H1 (cell line): ENCODE data around the gene SCN4A. TPM values are rescaled to one million over a fixed set of nuclear protein-coding genes. Genes with fewer than 3 reads are reported as not detected.

ENCODE experiments used
- CTCF ChIA-PET: fragments of 300-600 bp; sonication (Branson Sonifier 250); formaldehyde crosslinking; loops from one replicate; lab custom pipeline; 2021; ENCODE audit not compliant: partially characterized antibody; lab: Charles Lee
- POLR2A ChIA-PET: fragments of 300-600 bp; sonication (Branson Sonifier 250); formaldehyde crosslinking; loops from one replicate; lab custom pipeline; 2021; ENCODE audit warnings: inconsistent platforms; ENCODE audit not compliant: partially characterized antibody; lab: Charles Lee
- DNase-seq, 2 experiments: peaks; one replicate each; pipeline versions ENCODE4 v3.0.0 to v3.0.0-alpha.2; 2010 to 2022; ENCODE audit warnings: low spot score in 2 of 2, low read depth in 1 of 2, mixed read lengths in 1 of 2
- FAIRE-seq: peaks from 2 replicates; lab custom pipeline; 2011; peaks lifted over from hg19 to GRCh38; lab: Jason Lieb, UNC
- H2AFZ ChIP-seq: 2 replicates; pipeline ENCODE4 v1.8.1; 2012; ENCODE audit warnings: low read length, inconsistent platforms
- H2AK5ac ChIP-seq: 2 replicates; pipeline ENCODE4 v1.6.1; 2013; ENCODE audit warnings: low read depth, low read length
- H2BK120ac ChIP-seq: replicated peaks from 2 replicates; pipeline ENCODE3; 2013; ENCODE audit warnings: low read depth, low read length, inconsistent platforms
- H2BK12ac ChIP-seq: 2 replicates; pipeline ENCODE4 v1.6.1; 2013; ENCODE audit warnings: low read depth, low read length
- H2BK15ac ChIP-seq: 2 replicates; pipeline ENCODE4 v1.6.1; 2013; ENCODE audit warnings: low read length
- H2BK20ac ChIP-seq: 2 replicates; pipeline ENCODE4 v1.6.1; 2013; ENCODE audit warnings: low read length
- H2BK5ac ChIP-seq: 2 replicates; pipeline ENCODE4 v1.6.1; 2013; ENCODE audit warnings: low read depth, low read length
- H3K14ac ChIP-seq: 2 replicates; pipeline ENCODE4 v1.6.1; 2013; ENCODE audit warnings: inconsistent platforms; ENCODE audit not compliant: insufficient read length
- H3K18ac ChIP-seq: 2 replicates; pipeline ENCODE4 v1.6.1; 2013; ENCODE audit warnings: low read length; ENCODE audit errors: extremely low read depth
- H3K23ac ChIP-seq: 2 replicates; pipeline ENCODE4 v1.6.1; 2013; ENCODE audit warnings: inconsistent platforms; ENCODE audit not compliant: insufficient read length
- H3K23me2 ChIP-seq: 2 replicates; pipeline ENCODE4 v1.6.1; 2013; ENCODE audit warnings: low read depth, low read length
- H3K27ac ChIP-seq: 2 replicates; pipeline ENCODE4 v1.6.1; 2011; ENCODE audit warnings: low read depth, low read length, inconsistent platforms
- H3K27me3 ChIP-seq, 4 experiments: replicated peaks in 1 of 4; 1 replicate in 1 of 4; 2 replicates in 3 of 4; pipeline versions ENCODE4 v1.6.1 to v1.8.1; 2011 to 2013; ENCODE audit warnings: low read length in 3 of 4, mild to moderate bottlenecking in 3 of 4, inconsistent platforms in 2 of 4, mixed read lengths in 2 of 4, moderate library complexity in 1 of 4; ENCODE audit not compliant: control insufficient read depth in 3 of 4, insufficient read depth in 3 of 4; ENCODE audit errors: extremely low read depth in 1 of 4
- H3K36me3 ChIP-seq, 4 experiments: 2 replicates each; pipeline versions ENCODE4 v1.6.1 to v1.8.1; 2011 to 2013; ENCODE audit warnings: mild to moderate bottlenecking in 4 of 4, low read length in 3 of 4, moderate library complexity in 2 of 4, control low read depth in 1 of 4, inconsistent platforms in 1 of 4; ENCODE audit not compliant: insufficient read depth in 4 of 4, control insufficient read depth in 2 of 4
- H3K4ac ChIP-seq: replicated peaks from 2 replicates; pipeline ENCODE3; 2013; ENCODE audit warnings: low read length, low read depth, mixed read lengths, inconsistent platforms; ENCODE audit not compliant: insufficient read length
- H3K4me1 ChIP-seq, 4 experiments: replicated peaks in 1 of 4; 1 replicate in 1 of 4; 2 replicates in 3 of 4; pipeline versions ENCODE4 v1.6.1 to v1.8.1; 2011 to 2013; ENCODE audit warnings: low read length in 3 of 4, inconsistent platforms in 2 of 4, mixed read lengths in 1 of 4; ENCODE audit not compliant: insufficient read depth in 4 of 4, control insufficient read depth in 3 of 4
- H3K4me2 ChIP-seq, 2 experiments: 2 replicates each; pipeline versions ENCODE4 v1.6.1 to v1.8.1; 2011 to 2013; ENCODE audit warnings: low read depth in 2 of 2, low read length in 2 of 2, control low read depth in 1 of 2, inconsistent platforms in 1 of 2, mild to moderate bottlenecking in 1 of 2; ENCODE audit not compliant: insufficient read depth in 1 of 2
- H3K4me3 ChIP-seq, 4 experiments: fragments of 200-600, 300-600 bp in 1 of 4; sonication (generic), shearing (Covaris generic), sonication (Bioruptor Twin) in 1 of 4; 2 replicates each; pipeline versions ENCODE4 v1.5.1 to v1.8.1; 2011 to 2016; ENCODE audit warnings: low read length in 4 of 4, low read depth in 3 of 4, control low read depth in 2 of 4, inconsistent platforms in 2 of 4, mild to moderate bottlenecking in 2 of 4, mixed read lengths in 1 of 4, moderate library complexity in 1 of 4; ENCODE audit not compliant: insufficient read depth in 2 of 4; ENCODE audit errors: extremely low read depth in 1 of 4
- H3K56ac ChIP-seq: replicated peaks from 2 replicates; pipeline ENCODE3; 2013; ENCODE audit warnings: low read depth, mild to moderate bottlenecking, mixed read lengths, low read length, inconsistent platforms; ENCODE audit not compliant: insufficient read length
- H3K79me1 ChIP-seq: 2 replicates; pipeline ENCODE4 v1.6.1; 2013; ENCODE audit warnings: low read depth, low read length, control low read depth
- H3K79me2 ChIP-seq, 2 experiments: 2 replicates each; pipeline versions ENCODE4 v1.6.1 to v1.8.1; 2012 to 2013; ENCODE audit warnings: low read length in 2 of 2, mild to moderate bottlenecking in 2 of 2, inconsistent platforms in 1 of 2; ENCODE audit not compliant: insufficient read depth in 2 of 2, control insufficient read depth in 1 of 2
- H3K9ac ChIP-seq, 4 experiments: replicated peaks in 1 of 4; 1 replicate in 1 of 4; 2 replicates in 3 of 4; pipeline versions ENCODE4 v1.6.1 to v1.8.1; 2011 to 2013; ENCODE audit warnings: low read depth in 3 of 4, low read length in 3 of 4, control low read depth in 2 of 4, mild to moderate bottlenecking in 2 of 4, moderate library complexity in 2 of 4, inconsistent platforms in 1 of 4; ENCODE audit errors: extremely low read depth in 1 of 4
- H3K9me3 ChIP-seq, 2 experiments: 2 replicates each; pipeline versions ENCODE4 v1.6.1 to v1.8.1; 2012 to 2013; ENCODE audit warnings: mild to moderate bottlenecking in 2 of 2, moderate library complexity in 2 of 2, control low read depth in 1 of 2, inconsistent platforms in 1 of 2, low read depth in 1 of 2, low read length in 1 of 2, mixed read lengths in 1 of 2; ENCODE audit not compliant: insufficient read depth in 2 of 2
- H4K20me1 ChIP-seq, 2 experiments: replicated peaks in 1 of 2; 2 replicates each; pipeline versions ENCODE3 to v1.8.1; 2011 to 2013; ENCODE audit warnings: inconsistent platforms in 2 of 2, low read length in 2 of 2, mild to moderate bottlenecking in 1 of 2; ENCODE audit not compliant: insufficient read depth in 2 of 2, control insufficient read depth in 1 of 2
- H4K5ac ChIP-seq: 2 replicates; pipeline ENCODE4 v1.6.1; 2013; ENCODE audit warnings: low read length, low read depth, mixed read lengths, inconsistent platforms; ENCODE audit not compliant: insufficient read length
- H4K8ac ChIP-seq: 2 replicates; pipeline ENCODE4 v1.8.0; 2013; ENCODE audit warnings: mild to moderate bottlenecking, moderate library complexity, low read length, inconsistent platforms; ENCODE audit not compliant: insufficient read depth; ENCODE audit errors: extremely low read depth
- H4K91ac ChIP-seq: replicated peaks from 2 replicates; pipeline ENCODE3; 2013; ENCODE audit warnings: low read length, mixed read lengths, inconsistent platforms; ENCODE audit not compliant: insufficient read length
- CTCF ChIP-seq, 3 experiments: IDR thresholded peaks; 1 replicate in 2 of 3; 2 replicates in 1 of 3; pipeline versions ENCODE4 v1.5.1 to v1.6.1; 2011; ENCODE audit warnings: low read length in 3 of 3, mild to moderate bottlenecking in 3 of 3, inconsistent platforms in 2 of 3, low read depth in 1 of 3, moderate library complexity in 1 of 3; ENCODE audit not compliant: insufficient read depth in 1 of 3; ENCODE audit errors: control extremely low read depth in 1 of 3
- EGR1 ChIP-seq: IDR thresholded peaks from 2 replicates; pipeline ENCODE4 v1.6.1; 2011; ENCODE audit warnings: low read depth, low read length, borderline replicate concordance
- RAD21 ChIP-seq, 2 experiments: IDR thresholded peaks in 1 of 2; conservative IDR thresholded peaks in 1 of 2; 2 replicates each; pipeline ENCODE4 v1.6.1; 2011; ENCODE audit warnings: low read depth in 2 of 2, low read length in 2 of 2, improper control_type of control experiment in 1 of 2, inconsistent platforms in 1 of 2, mild to moderate bottlenecking in 1 of 2, moderate library complexity in 1 of 2
- WGBS, 2 experiments: shearing (Covaris generic) in 1 of 2; methylation state at CpG; one replicate each; pipeline versions ENCODE4 v1.1.6 to v1.1.7; 2013 to 2015; ENCODE audit warnings: low lambda C conversion rate in 2 of 2, mixed read lengths in 2 of 2, inconsistent platforms in 1 of 2, low coverage in 1 of 2, missing lambda C conversion rate in 1 of 2; ENCODE audit not compliant: insufficient replicate concordance in 2 of 2, insufficient coverage in 1 of 2, insufficient read length in 1 of 2; ENCODE audit errors: extremely low coverage in 1 of 2, missing lambda C conversion rate in 1 of 2; 5-methylcytosine and 5-hydroxymethylcytosine counted together
- polyA plus RNA-seq, 7 experiments: library from polyadenylated mRNA; depleted of rRNA in 3 of 7; stranded (reverse) in 5 of 7; unstranded in 2 of 7; fragments of >200 nt in 5 of 7; fragments of 200-250 nt in 2 of 7; gene quantifications; 1 replicate in 5 of 7; 2 replicates in 1 of 7; 4 replicates in 1 of 7; pipeline versions ENCODE4 v1.2.1 to v1.2.3, GENCODE V29; 2011 to 2013; ENCODE audit warnings: missing spikeins in 2 of 7, mixed read lengths in 2 of 7
- total RNA-seq: library from RNA; stranded (reverse); fragmentation: NEBNext Ultra II Directional; extraction: Animal tissue kit (Norgen Biotek cat#: 25700); gene quantifications from 2 replicates; pipeline ENCODE4 v1.2.1, GENCODE V29; 2021

SCN4A gene
- total and polyA plus RNA-seq, 2 of the 8 experiments (the other 6 are each of a cell fraction or from before 2014, with no cell fraction given): 5.0 to 8.5 TPM

DNA sequence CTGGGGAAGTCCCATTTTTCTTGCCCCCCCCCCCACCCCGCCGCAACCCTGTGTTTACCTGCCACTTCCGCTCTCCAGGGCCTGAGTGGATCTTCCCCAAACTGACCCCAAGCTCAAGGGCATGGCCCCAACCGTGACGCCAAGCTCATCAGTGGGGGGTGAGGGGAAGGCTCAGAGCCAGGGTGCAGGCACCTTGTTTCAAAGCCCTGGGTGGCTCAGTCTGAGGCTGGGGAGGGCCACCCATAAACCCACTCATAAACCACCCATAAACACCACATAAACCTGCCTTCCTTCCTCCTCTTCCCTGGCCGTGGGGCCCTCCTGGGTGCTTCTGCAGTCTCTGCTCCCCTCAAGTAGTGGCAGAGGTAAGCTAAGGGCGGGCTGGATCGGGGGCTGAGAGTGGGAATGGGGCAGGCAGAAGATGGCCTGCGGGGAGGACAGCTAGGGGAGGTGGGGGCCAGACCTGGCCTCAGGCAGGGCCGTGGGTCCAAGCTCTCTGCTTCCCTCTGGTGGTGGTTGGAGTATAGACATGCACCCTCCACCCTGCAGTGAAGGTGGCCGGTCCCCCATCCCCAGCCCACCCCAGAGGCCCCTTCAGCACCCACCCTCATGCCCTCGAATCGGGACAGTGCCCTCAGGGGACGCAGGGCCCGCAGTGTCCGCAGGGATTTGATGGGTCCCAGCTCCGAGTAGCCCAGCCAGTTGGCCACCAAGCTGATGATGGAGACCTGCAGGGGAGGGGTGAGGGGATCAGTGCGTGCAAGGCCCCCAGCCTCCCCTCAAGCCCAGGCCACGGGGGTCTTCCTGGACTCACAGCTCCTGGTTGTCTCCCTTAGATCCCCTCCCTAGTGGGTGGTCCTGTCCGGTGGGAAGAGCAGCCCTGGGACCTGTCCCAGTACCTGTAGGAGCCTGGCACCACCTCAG lies 26.0 kb downstream of the SCN4A start:
- no peak overlapping the region for H4K5ac ChIP-seq
- FAIRE-seq (no peak), DNase-seq (peak in 1 of 2 experiments; percentile 85)
- H3K4me3 ChIP-seq: no peak overlapping the region
- H2BK120ac ChIP-seq: no peak overlapping the region
- H2BK15ac ChIP-seq: peak overlapping the region; percentile 81; the same call in 1 of the 2 replicates
- H2AFZ ChIP-seq: no peak overlapping the region
- H4K20me1 ChIP-seq: peaks cover 0 to 2% of the 10 kb centered on the region in 2 experiments
- no peaks in the 10 kb centered on the region for H3K27me3 ChIP-seq
- POLR2A ChIA-PET: interaction anchor here (0.5 to 2.0 kb wide), 11 partner anchors 9 to 61 kb away, joined by 3 to 14 read pairs (median 4); partner anchors contain the start of genes CSHL1 and GH1
- H3K4me2 ChIP-seq: no peak overlapping the region
- no peak overlapping the region for H3K14ac ChIP-seq
- no peak overlapping the region for H3K18ac ChIP-seq
- TF ChIP-seq RAD21 (IDR thresholded peaks at IDR 0.05 in 1 of 2, conservative IDR thresholded peaks at IDR 0.05 in 1 of 2; ENCODE audit: low read depth in 2 of 2, low read length in 2 of 2) (peak; percentile 64 to 71), EGR1 (no peak), CTCF (IDR thresholded peaks at IDR 0.05; ENCODE audit: control extremely low read depth in 1 of 3, insufficient read depth in 1 of 3, low read depth in 1 of 3, low read length in 3 of 3) (peak; percentile 75 to 92 (median 81))
- H3K9me3 ChIP-seq: no peaks in the 10 kb centered on the region
- peaks cover 0 to 8% (median 1%) of the 10 kb centered on the region in 4 experiments; a peak in 3 of 7 replicates for H3K4me1 ChIP-seq
- no peak overlapping the region for H4K8ac ChIP-seq
- H3K79me2 ChIP-seq: no peaks in the 10 kb centered on the region
- no peak overlapping the region for H2BK5ac ChIP-seq
- H3K27ac ChIP-seq: no peak overlapping the region
- H2BK20ac ChIP-seq: no peak overlapping the region
- H3K9ac ChIP-seq: no peak overlapping the region
- no peak overlapping the region for H4K91ac ChIP-seq
- H3K56ac ChIP-seq: no peak overlapping the region
- H3K23me2 ChIP-seq: no peaks in the 10 kb centered on the region
- H2BK12ac ChIP-seq: no peak overlapping the region
- no peak overlapping the region for H3K23ac ChIP-seq
- H3K79me1 ChIP-seq: no peaks in the 10 kb centered on the region
- peaks cover 0 to 8% (median under 1%) of the 10 kb centered on the region in 4 experiments; a peak in 2 of 8 replicates for H3K36me3 ChIP-seq
- CTCF ChIA-PET: interaction anchor here (0.6 to 3.8 kb wide), 40 partner anchors 9 to 354 kb away, joined by 3 to 135 read pairs (median 7); partner anchors contain the start of genes CD79B, CSHL1, ERN1 and GH1
- no peak overlapping the region for H3K4ac ChIP-seq
- WGBS, 2 experiments: 65% methylated on average over 13 of the region's 20 CpGs; no CpG with 5 or more reads in 1 of the 2 experiments
- H2AK5ac ChIP-seq: no peak overlapping the region
